ENCODE results near the gene CRYBG3. TPM values are rescaled to one million over a fixed set of nuclear protein-coding genes. Genes with fewer than 3 reads are reported as not detected.

Gene CRYBG3
- total RNA-seq, 4 donors from 2014 or later: 16.4 to 33.4 (median 21.6) TPM

DNA sequence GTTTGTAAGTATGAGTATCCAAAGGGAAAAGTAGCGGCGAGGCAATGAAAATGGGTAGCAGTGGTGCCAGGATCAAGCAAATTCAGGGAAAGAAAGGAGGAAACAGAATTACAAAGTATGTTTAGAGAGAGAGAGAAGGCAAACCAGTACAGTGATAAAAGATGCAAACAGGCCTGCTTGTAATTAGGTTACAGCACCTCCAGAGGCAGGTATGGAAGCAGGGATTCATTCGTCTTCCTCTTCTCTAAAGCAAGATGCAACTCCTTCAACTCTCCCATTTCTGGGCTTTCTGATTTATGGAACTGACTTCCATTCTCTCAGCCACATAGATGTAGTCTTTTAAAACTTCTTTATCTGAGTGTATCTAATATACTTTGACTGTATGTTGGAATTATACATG, 68.0 kb downstream of the CRYBG3 start:
- no peak for DNase-seq
- no peaks in the 10 kb centered on the region for H3K9me3 ChIP-seq
- H3K4me3 ChIP-seq: no peak overlapping the region
- no peak for TF ChIP-seq POLR2A (IDR thresholded peaks at IDR 0.05)
- TF ChIP-seq, protein P1, sequence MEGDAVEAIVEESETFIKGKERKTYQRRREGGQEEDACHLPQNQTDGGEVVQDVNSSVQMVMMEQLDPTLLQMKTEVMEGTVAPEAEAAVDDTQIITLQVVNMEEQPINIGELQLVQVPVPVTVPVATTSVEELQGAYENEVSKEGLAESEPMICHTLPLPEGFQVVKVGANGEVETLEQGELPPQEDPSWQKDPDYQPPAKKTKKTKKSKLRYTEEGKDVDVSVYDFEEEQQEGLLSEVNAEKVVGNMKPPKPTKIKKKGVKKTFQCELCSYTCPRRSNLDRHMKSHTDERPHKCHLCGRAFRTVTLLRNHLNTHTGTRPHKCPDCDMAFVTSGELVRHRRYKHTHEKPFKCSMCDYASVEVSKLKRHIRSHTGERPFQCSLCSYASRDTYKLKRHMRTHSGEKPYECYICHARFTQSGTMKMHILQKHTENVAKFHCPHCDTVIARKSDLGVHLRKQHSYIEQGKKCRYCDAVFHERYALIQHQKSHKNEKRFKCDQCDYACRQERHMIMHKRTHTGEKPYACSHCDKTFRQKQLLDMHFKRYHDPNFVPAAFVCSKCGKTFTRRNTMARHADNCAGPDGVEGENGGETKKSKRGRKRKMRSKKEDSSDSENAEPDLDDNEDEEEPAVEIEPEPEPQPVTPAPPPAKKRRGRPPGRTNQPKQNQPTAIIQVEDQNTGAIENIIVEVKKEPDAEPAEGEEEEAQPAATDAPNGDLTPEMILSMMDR (IDR thresholded peaks at IDR 0.05): no peak
- 79 to 93% methylated on average over 3 of the region's 3 CpGs for WGBS, 2 donors
- intact Hi-C loops (cut with DNase I): no loop called here
- peaks cover 0 to 7% (median 0%) of the 10 kb centered on the region in 3 donors for H3K4me1 ChIP-seq
- no peaks in the 10 kb centered on the region for H3K27me3 ChIP-seq
- peaks cover 0 to 84% (median 7%) of the 10 kb centered on the region in 3 donors for H3K36me3 ChIP-seq
- H3K27ac ChIP-seq: no peak overlapping the region

- WGBS, 2 donors: 83 to 93% methylated on average over 1 of the region's 1 CpG
Measured at GRCh38 chr3:97892852-97893251, 71.0 kb downstream of the CRYBG3 start.

DNA sequence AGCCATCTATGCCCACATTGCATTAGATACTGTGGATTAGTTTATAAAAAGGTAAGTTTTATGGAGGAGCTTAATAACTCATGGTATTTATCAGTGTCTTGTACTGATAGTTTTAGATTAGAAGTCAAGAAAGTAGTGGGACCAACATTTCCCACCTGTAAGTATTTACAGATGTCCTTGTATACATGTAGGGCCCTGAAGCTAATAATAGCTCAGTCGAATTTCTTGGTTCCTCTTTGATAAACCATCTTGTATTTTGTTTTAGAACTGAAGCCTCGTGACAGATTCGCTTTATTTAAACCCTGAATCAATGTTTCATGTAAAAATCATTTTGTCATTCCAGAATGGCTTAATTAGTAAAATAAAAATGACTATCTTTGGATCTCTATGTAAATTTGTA, 73.4 kb downstream of the CRYBG3 start:
- Histone ChIP-seq H3K36me3 (peaks cover 0 to 80% (median 4%) of the 10 kb centered on the region in 3 donors), H3K27me3 (no peaks in the 10 kb centered on the region), H3K4me3 (no peak overlapping the region), H3K4me1 (no peaks in the 10 kb centered on the region), H3K27ac (no peak overlapping the region), H3K9me3 (no peaks in the 10 kb centered on the region)
- no peak for TF ChIP-seq POLR2A (IDR thresholded peaks at IDR 0.05)
- TF ChIP-seq, protein P1 (IDR thresholded peaks at IDR 0.05): no peak
- no peak for DNase-seq
- intact Hi-C loops (cut with DNase I): no loop called here
- 80 to 86% methylated on average over 3 of the region's 3 CpGs for WGBS, 2 donors

More at GRCh38 chr3:97892852-97893251, 71.0 kb downstream of the CRYBG3 start:
- Histone ChIP-seq H3K27ac (no peak overlapping the region), H3K9me3 (no peaks in the 10 kb centered on the region), H3K4me3 (no peak overlapping the region), H3K27me3 (no peaks in the 10 kb centered on the region), H3K4me1 (no peaks in the 10 kb centered on the region), H3K36me3 (peaks cover 4 to 87% (median 7%) of the 10 kb centered on the region in 3 donors)
- TF ChIP-seq POLR2A (IDR thresholded peaks at IDR 0.05): no peak
- TF ChIP-seq, protein P1 (IDR thresholded peaks at IDR 0.05): no peak
- DNase-seq: no peak
- intact Hi-C loops (cut with DNase I): no loop called here

DNA sequence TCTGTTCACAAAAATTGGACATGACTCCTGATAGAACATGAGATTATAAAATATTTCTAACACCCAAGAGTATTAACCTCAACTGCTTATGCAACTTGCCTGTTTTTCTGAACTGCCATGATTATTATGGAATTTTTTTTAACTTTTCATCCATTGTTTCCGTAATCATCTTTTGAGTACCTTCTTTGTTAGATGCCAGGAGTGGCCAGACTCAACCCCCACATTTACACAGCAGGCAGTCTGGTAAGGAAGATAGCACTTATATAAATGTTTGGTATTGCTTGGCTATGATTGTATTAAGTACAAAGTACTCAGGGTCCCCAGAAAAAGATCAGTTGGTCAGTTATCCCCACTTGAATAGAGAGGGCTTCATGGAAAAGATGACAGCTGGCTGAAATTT, 74.3 kb downstream of the CRYBG3 start:
- no peak for DNase-seq
- H3K4me1 ChIP-seq: peaks cover 0 to 7% (median 0%) of the 10 kb centered on the region in 3 donors
- no peak overlapping the region for H3K27ac ChIP-seq
- no peak overlapping the region for H3K4me3 ChIP-seq
- no peaks in the 10 kb centered on the region for H3K27me3 ChIP-seq
- no peak for TF ChIP-seq POLR2A (IDR thresholded peaks at IDR 0.05)
- TF ChIP-seq, protein P1 (IDR thresholded peaks at IDR 0.05): no peak
- H3K36me3 ChIP-seq: peaks cover 0 to 80% (median 4%) of the 10 kb centered on the region in 3 donors
- no peaks in the 10 kb centered on the region for H3K9me3 ChIP-seq
- intact Hi-C loops (cut with DNase I): no loop called here
- 96 to 100% methylated on average over 1 of the region's 1 CpG for WGBS, 2 donors

- intact Hi-C loops (cut with DNase I): no loop called here
- Histone ChIP-seq H3K27me3 (no peaks in the 10 kb centered on the region), H3K9me3 (no peaks in the 10 kb centered on the region), H3K4me1 (peaks cover 0 to 11% (median 0%) of the 10 kb centered on the region in 3 donors), H3K27ac (no peak overlapping the region), H3K36me3 (peaks cover 0 to 76% (median 4%) of the 10 kb centered on the region in 3 donors), H3K4me3 (no peak overlapping the region)
- DNase-seq: no peak
- TF ChIP-seq, protein P1 (IDR thresholded peaks at IDR 0.05): no peak
- TF ChIP-seq POLR2A (IDR thresholded peaks at IDR 0.05): no peak
- 87 to 91% methylated on average over 3 of the region's 3 CpGs for WGBS, 2 donors
Measured at GRCh38 chr3:97896547-97896946, 74.7 kb downstream of the CRYBG3 start.

All from esophagus squamous epithelium (tissue), 5 donors.